HUES64 (cell line): ENCODE data around the gene UBE2D3.

Experiments
- H3K27ac ChIP-seq: 2 replicates; pipeline ENCODE4 v1.7.0; 2013; ENCODE audit warnings: low read depth, low read length, inconsistent platforms
- H3K27me3 ChIP-seq: 2 replicates; pipeline ENCODE4 v1.6.1; 2013; ENCODE audit warnings: mild to moderate bottlenecking, low read length; ENCODE audit not compliant: insufficient read depth
- H3K36me3 ChIP-seq: 2 replicates; pipeline ENCODE4 v1.6.1; 2013; ENCODE audit warnings: mild to moderate bottlenecking, low read length; ENCODE audit not compliant: insufficient read depth
- H3K4me1 ChIP-seq: 2 replicates; pipeline ENCODE4 v1.6.1; 2013; ENCODE audit warnings: mild to moderate bottlenecking, low read length, moderate library complexity; ENCODE audit not compliant: insufficient read depth
- H3K4me3 ChIP-seq: 2 replicates; pipeline ENCODE4 v1.5.1; 2013; ENCODE audit warnings: mild to moderate bottlenecking, low read length, moderate library complexity
- H3K9ac ChIP-seq: 2 replicates; pipeline ENCODE4 v1.6.1; 2013; ENCODE audit warnings: mild to moderate bottlenecking, low read depth, low read length
- H3K9me3 ChIP-seq: 2 replicates; pipeline ENCODE4 v1.6.1; 2013; ENCODE audit warnings: low read depth, low read length; ENCODE audit not compliant: insufficient read depth
- WGBS: fragments of 150-250, 120-280 bp; methylation state at CpG from one replicate; pipeline ENCODE4 v1.1.7; 2013; ENCODE audit warnings: missing lambda C conversion rate; 5-methylcytosine and 5-hydroxymethylcytosine counted together

UBE2D3 gene

DNA sequence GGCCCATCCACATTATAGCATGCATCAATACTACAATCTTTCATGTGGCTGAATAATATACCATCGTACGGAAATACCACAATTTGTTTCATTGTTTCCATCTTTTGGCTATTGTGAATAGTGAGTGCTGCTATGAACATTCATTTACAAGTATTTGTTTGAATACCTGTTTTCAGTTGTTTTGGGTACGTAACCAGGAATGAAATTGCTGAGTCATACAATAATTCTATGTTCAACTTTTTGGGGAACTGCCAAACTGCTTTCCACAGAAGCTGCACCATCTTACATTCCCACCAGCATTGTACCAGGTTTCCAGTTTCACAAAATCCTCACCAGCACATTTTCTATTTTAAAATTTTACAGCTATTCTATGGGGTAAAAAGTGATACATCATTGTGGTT lies 38.0 kb downstream of the UBE2D3 start:
- Histone ChIP-seq H3K4me3 (no peak overlapping the region), H3K27ac (no peak overlapping the region), H3K9ac (no peak overlapping the region), H3K27me3 (no peaks in the 10 kb centered on the region), H3K9me3 (no peaks in the 10 kb centered on the region), H3K36me3 (peaks cover 9% of the 10 kb centered on the region), H3K4me1 (no peaks in the 10 kb centered on the region)
- 89% methylated on average over 3 of the region's 3 CpGs for WGBS

DNA sequence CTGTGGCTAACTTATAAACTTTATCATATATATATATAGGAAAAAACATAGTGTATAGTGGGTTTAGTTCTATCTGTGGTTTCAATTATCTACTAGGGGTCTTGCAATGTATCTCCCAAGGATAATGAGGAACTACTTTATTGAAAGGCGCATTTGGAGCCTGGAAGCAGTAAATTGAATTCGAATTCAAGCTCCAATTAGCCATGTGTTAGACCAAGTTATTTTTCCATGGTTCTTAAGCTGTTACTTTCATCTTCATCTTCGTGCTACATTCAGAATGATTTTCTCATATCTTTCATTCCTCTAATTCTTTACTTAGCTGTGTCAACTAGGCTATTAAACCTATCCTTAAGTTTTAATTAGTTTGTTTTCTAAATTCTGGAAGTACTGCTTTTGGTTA lies 39.4 kb downstream of the UBE2D3 start:
- Histone ChIP-seq H3K27ac (no peak overlapping the region), H3K36me3 (peaks cover 6% of the 10 kb centered on the region), H3K9me3 (no peaks in the 10 kb centered on the region), H3K4me1 (no peaks in the 10 kb centered on the region), H3K4me3 (no peak overlapping the region), H3K27me3 (no peaks in the 10 kb centered on the region), H3K9ac (no peak overlapping the region)
- 94% methylated on average over 3 of the region's 3 CpGs for WGBS

DNA sequence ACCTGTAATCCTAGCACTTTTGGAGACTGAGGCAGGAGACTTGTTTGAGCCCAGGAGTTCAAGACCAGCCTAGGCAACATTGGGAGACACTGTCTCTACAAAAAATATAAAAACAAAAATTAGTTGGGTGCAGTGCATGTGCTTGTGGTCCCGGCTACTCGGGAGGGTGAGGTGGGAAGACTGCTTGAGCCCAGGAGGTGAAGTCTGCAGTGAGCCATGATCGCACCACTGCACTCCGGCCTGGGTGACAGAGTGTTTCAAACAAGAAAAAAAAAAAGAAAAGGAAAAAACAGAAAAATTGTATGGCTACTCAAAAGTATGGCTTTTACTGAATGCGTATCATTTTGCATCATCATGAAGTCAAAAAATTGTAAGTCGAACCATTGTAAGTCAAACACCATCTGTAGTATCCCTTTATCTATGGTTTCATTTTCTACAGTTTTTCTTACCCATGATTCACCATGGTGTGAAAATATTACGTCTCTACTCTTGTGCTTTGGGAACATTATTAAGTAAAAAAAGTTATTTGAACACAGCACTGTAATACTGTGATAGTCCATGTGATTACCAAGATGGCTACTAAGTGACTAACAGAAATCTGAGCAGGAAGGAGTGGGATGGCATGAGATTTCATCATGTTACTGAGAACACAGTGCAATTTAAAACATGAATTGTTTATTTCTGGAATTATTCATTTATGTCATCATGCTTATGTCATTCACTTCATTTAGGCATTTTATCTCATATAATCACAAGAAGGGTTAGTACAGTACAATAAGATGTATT lies 40.1 kb downstream of the UBE2D3 start:
- Histone ChIP-seq H3K4me1 (no peaks in the 10 kb centered on the region), H3K36me3 (peaks cover 2% of the 10 kb centered on the region), H3K27ac (no peak overlapping the region), H3K4me3 (no peak overlapping the region), H3K27me3 (no peaks in the 10 kb centered on the region), H3K9me3 (no peaks in the 10 kb centered on the region), H3K9ac (no peak overlapping the region)
- 96% methylated on average over 7 of the region's 7 CpGs for WGBS

DNA sequence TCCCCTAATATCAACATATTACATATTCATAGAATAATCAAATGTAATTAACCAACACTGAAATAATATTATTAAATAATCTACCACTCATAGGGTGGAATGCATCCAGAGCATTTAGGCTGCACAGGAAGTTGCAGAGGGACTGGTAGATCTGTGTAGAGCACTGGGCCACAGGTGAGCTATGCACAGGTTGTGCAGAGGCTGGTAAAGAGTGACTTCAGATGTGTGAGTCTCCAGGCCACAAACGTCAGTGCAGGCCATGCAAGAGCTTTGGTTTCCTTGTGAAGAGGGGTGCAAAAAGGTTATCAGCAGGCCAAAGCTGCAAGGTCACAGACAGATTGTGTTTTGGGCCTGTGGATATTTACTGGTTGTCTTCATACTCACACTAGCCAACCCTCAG lies 41.1 kb downstream of the UBE2D3 start:
- no peak overlapping the region for H3K9ac ChIP-seq
- H3K4me3 ChIP-seq, result no peak overlapping the region
- no peaks in the 10 kb centered on the region for H3K27me3 ChIP-seq
- no peaks in the 10 kb centered on the region for H3K4me1 ChIP-seq
- H3K36me3 ChIP-seq, result no peaks in the 10 kb centered on the region
- WGBS, result 72% methylated on average over 1 of the region's 1 CpG
- no peaks in the 10 kb centered on the region for H3K9me3 ChIP-seq
- no peak overlapping the region for H3K27ac ChIP-seq

DNA sequence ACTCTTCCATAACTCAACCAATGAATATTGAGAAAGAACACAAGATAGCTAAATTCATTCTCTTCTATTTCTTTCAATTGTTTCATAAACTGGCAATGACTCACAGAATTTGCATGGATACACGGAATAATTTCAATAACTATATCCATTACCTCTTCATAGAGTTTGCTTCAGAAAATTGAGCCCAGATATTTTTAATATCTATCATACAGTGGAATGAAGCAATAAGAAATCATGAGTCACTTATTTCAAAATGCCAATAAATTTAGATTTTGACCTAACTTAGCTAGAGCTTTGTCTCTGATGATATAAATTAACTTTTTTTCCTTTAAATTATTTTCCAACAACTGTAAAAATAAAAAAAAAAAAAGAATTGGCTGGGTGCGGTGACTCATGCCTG lies 44.3 kb downstream of the UBE2D3 start:
- H3K9me3 ChIP-seq, result no peaks in the 10 kb centered on the region
- no peak overlapping the region for H3K27ac ChIP-seq
- H3K4me1 ChIP-seq, result no peaks in the 10 kb centered on the region
- 95% methylated on average over 2 of the region's 2 CpGs for WGBS
- no peak overlapping the region for H3K9ac ChIP-seq
- H3K36me3 ChIP-seq, result no peaks in the 10 kb centered on the region
- H3K27me3 ChIP-seq, result no peaks in the 10 kb centered on the region
- no peak overlapping the region for H3K4me3 ChIP-seq

DNA sequence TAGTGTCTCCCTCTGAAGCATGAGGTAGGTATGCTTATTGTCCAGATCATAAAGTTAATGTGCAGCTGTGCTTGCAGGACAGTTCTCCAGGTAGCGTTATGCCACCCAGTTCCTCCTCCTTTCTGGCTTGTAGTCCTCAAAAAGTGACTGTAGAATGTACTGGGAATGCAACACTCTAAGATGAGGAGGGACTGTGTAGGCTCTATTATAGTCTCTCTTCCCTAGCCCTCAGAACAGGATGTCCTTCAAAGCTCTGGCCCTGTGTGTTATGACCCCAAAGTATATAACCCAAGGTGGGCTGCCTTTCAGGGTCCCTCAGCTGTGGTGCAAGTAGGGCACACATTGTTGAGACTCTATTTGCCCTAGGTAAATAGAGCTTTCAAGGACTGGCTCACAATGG lies 45.8 kb downstream of the UBE2D3 start:
- Histone ChIP-seq H3K27me3 (no peaks in the 10 kb centered on the region), H3K4me3 (no peak overlapping the region), H3K36me3 (no peaks in the 10 kb centered on the region), H3K4me1 (no peaks in the 10 kb centered on the region), H3K27ac (no peak overlapping the region), H3K9ac (no peak overlapping the region), H3K9me3 (no peaks in the 10 kb centered on the region)
- 90% methylated on average over 1 of the region's 1 CpG for WGBS

DNA sequence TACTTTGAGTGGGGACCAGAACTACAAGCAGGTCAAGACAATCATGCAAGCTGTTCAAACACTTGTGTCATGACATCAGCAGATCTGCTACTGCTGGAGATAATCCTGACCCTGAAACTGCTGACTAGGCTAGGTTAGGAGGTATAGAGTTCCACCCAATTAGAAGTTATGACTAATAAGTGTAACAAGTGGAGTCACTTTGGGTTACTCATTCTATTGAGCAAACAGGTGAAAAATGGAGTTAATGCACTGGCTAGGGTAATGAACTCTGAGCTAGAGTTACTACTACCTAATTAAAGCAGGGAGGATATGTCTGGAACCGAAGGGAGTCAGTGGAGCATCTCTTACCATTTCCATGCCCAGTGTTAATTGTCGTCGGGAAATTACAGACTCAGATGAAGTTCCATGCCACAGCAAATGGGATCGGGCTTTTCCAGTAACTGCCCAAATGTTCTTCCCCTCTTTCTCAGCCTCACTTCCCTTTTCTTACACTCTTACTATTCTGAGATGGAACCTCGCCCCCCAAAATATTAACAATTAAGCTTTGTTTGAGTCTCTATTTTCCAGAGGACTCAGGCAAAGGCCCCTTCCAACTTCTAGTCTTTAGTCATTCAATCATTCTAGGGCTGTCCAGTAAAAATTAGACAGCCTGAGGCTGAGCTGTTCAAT lies 46.7 kb downstream of the UBE2D3 start:
- H3K9me3 ChIP-seq, result no peaks in the 10 kb centered on the region
- no peaks in the 10 kb centered on the region for H3K36me3 ChIP-seq
- 90% methylated on average over 5 of the region's 5 CpGs for WGBS
- H3K4me3 ChIP-seq, result no peak overlapping the region
- no peaks in the 10 kb centered on the region for H3K4me1 ChIP-seq
- no peaks in the 10 kb centered on the region; the same call in 1 of the 2 replicates for H3K27me3 ChIP-seq
- no peak overlapping the region for H3K9ac ChIP-seq
- H3K27ac ChIP-seq, result no peak overlapping the region

DNA sequence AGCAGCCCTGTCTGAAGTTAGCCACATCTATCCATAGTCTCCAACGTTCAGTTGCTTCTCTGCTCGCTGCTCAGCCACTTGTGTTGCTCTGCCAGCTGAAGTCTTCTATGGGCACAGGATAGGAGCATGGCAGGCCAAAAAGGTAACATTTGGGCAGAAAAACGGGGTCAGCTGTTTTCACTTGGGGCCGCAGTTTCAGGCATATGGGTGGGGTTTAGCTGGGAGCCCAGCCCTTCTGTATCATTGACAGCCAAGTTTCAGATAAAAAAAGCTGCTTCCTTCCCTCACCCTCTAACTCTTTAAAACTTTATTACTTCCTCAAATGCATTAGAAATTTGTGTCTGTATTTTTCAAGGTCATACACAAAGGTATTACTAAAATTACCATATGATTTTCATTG lies 48.1 kb downstream of the UBE2D3 start:
- WGBS, result 82% methylated on average over 4 of the region's 4 CpGs
- H3K36me3 ChIP-seq, result no peaks in the 10 kb centered on the region
- no peak overlapping the region for H3K4me3 ChIP-seq
- H3K9me3 ChIP-seq, result no peaks in the 10 kb centered on the region
- H3K9ac ChIP-seq, result no peak overlapping the region
- H3K27me3 ChIP-seq, result no peaks in the 10 kb centered on the region; the same call in 1 of the 2 replicates
- no peak overlapping the region for H3K27ac ChIP-seq
- no peaks in the 10 kb centered on the region for H3K4me1 ChIP-seq

DNA sequence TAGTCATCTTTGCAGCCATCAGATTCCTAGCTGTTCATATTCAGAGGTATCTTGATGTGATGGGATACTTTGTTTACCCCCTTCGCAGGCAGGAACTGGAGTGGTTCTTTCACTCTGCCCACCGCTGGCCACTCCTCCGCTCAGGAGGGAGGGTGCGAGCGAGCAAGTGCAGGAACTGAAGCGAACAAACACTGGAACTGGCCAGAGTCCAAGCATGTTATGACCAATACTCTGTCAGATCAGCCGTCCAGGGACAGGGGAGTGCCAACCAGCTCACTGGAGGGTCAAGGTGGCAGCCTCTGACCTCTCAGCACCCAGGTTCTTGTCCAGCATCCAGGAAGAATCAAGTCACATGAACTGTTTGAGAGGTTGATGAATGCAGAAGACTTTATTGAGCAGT lies 48.6 kb downstream of the UBE2D3 start:
- Histone ChIP-seq H3K36me3 (no peaks in the 10 kb centered on the region), H3K4me3 (no peak overlapping the region), H3K4me1 (no peaks in the 10 kb centered on the region), H3K9ac (no peak overlapping the region), H3K27ac (no peak overlapping the region), H3K9me3 (no peaks in the 10 kb centered on the region), H3K27me3 (no peaks in the 10 kb centered on the region; the same call in 1 of the 2 replicates)
- WGBS, result 88% methylated on average over 7 of the region's 7 CpGs

DNA sequence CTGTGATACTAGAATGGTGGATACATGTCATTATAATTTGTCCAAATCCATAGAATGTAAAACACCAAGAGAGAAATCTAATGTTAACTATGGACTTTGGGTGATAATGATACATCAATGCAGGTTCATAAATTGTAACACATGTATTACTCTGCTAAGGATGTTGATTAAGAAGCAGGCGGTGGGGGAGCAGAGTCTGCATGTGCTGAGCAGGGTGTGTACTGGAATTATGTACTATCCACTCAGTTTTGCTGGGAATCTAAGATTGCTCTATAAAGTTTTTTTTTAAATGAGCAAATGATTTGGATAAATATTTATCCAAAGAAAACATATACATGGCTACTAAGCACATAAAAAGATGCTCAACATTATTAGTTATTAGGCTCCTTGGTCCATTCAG lies 51.5 kb downstream of the UBE2D3 start:
- WGBS, result 88% methylated on average over 1 of the region's 1 CpG
- Histone ChIP-seq H3K36me3 (no peaks in the 10 kb centered on the region), H3K9me3 (no peaks in the 10 kb centered on the region), H3K4me1 (no peaks in the 10 kb centered on the region), H3K27me3 (no peaks in the 10 kb centered on the region; the same call in 1 of the 2 replicates), H3K4me3 (no peak overlapping the region), H3K27ac (no peak overlapping the region), H3K9ac (no peak overlapping the region)

DNA sequence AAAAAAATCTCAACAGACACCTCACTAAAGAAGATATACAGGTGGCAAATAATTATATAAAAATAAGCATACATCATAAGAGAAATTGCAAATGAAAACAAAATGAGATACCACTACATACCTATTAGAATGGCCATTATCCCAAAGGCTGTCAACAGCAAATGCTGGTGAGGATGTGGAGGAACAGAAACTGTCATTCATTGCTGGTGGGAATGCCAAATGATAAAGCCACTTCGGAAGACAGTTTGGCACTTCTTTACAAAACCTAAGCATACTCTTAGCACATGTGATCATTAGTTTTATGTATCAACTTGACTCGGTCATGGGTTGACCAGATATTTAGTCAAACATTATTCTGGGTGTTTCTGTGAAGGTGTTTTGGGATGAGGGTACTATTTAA lies 53.1 kb downstream of the UBE2D3 start:
- no peaks in the 10 kb centered on the region for H3K4me1 ChIP-seq
- 89% methylated on average over 2 of the region's 2 CpGs for WGBS

More for the DNA sequence above, 53.1 kb downstream of the UBE2D3 start:
- H3K27ac ChIP-seq, result no peak overlapping the region
- H3K4me3 ChIP-seq, result no peak overlapping the region
- H3K9ac ChIP-seq, result no peak overlapping the region
- H3K27me3 ChIP-seq, result no peaks in the 10 kb centered on the region; the same call in 1 of the 2 replicates
- H3K36me3 ChIP-seq, result no peaks in the 10 kb centered on the region
- no peaks in the 10 kb centered on the region for H3K9me3 ChIP-seq
